SU-DHL-6 (cell line): ENCODE data around the gene LCK.
"Not testable (repeated sequence)": the region's sequence is repeated elsewhere in the genome, so short reads cannot be mapped to it uniquely, and the experiment has no call there.

Experiments used
- H2AFZ ChIP-seq: fragments of 200-600 bp; sonication (generic); 2 replicates; pipeline ENCODE4 v1.6.1; 2014; ENCODE audit warnings: low read depth, mild to moderate bottlenecking, moderate library complexity, mixed read lengths, antibody characterized with exemption, low read length; ENCODE audit not compliant: severe bottlenecking
- H3F3A ChIP-seq: fragments of 200-600 bp; shearing (Covaris generic); 2 replicates; pipeline ENCODE4 v1.6.0; 2016; ENCODE audit warnings: antibody characterized with exemption, mild to moderate bottlenecking; ENCODE audit not compliant: insufficient read depth
- H3K27ac ChIP-seq: fragments of 200-600 bp; sonication (generic); 2 replicates; pipeline ENCODE4 v1.5.1; 2016; ENCODE audit warnings: low read depth, mild to moderate bottlenecking, low read length, moderate library complexity, mixed read lengths
- H3K27me3 ChIP-seq: fragments of 200-600 bp; sonication (generic), shearing (Covaris generic); 2 replicates; pipeline ENCODE4 v1.6.0; 2014; ENCODE audit warnings: mild to moderate bottlenecking, low read length
- H3K36me3 ChIP-seq: fragments of 200-600 bp; sonication (generic); 2 replicates; pipeline ENCODE4 v1.6.1; 2014; ENCODE audit warnings: mild to moderate bottlenecking, low read length, mixed read lengths
- H3K4me2 ChIP-seq: fragments of 300-600, 200-600 bp; shearing (Covaris generic), sonication (generic); 2 replicates; pipeline ENCODE4 v1.6.0; 2014; ENCODE audit warnings: low read length, low read depth, mild to moderate bottlenecking; ENCODE audit not compliant: poor library complexity, severe bottlenecking
- H3K4me3 ChIP-seq: fragments of 200-600 bp; sonication (generic); 2 replicates; pipeline ENCODE4 v1.5.1; 2014; ENCODE audit warnings: antibody characterized with exemption, low read length, mild to moderate bottlenecking, mixed read lengths; ENCODE audit not compliant: insufficient read depth, poor library complexity, severe bottlenecking
- H3K79me2 ChIP-seq: fragments of 200-600 bp; sonication (generic); 2 replicates; pipeline ENCODE4 v1.6.1; 2014; ENCODE audit warnings: mild to moderate bottlenecking, low read length, moderate library complexity; ENCODE audit not compliant: insufficient read depth
- H3K9ac ChIP-seq: fragments of 200-600 bp; sonication (generic); 2 replicates; pipeline ENCODE4 v1.7.0; 2014; ENCODE audit warnings: mild to moderate bottlenecking, low read length
- H3K9me2 ChIP-seq: fragments of 200-600 bp; sonication (generic); replicated peaks from 2 replicates; pipeline ENCODE4 v1.6.1; 2014; ENCODE audit warnings: low read length; ENCODE audit not compliant: insufficient read depth
- H3K9me3 ChIP-seq: fragments of 200-600 bp; sonication (generic); 2 replicates; pipeline ENCODE4 v1.6.1; 2014; ENCODE audit warnings: low read length, mixed read lengths; ENCODE audit not compliant: insufficient read depth
- H4K20me1 ChIP-seq: fragments of 200-600 bp; sonication (generic); 2 replicates; pipeline ENCODE4 v1.6.1; 2014; ENCODE audit warnings: low read depth, mild to moderate bottlenecking, antibody characterized with exemption, low read length, moderate library complexity, mixed read lengths
- CTCF ChIP-seq: fragments of 200-600 bp; sonication (generic); IDR thresholded peaks from one replicate; pipeline ENCODE4 v1.5.1; 2017; ENCODE audit warnings: antibody characterized with exemption, mild to moderate bottlenecking, low read length, moderate library complexity; ENCODE audit not compliant: insufficient read depth, poor library complexity, severe bottlenecking
- EZH2phosphoT487 ChIP-seq: fragments of 200-600 bp; sonication (generic), shearing (Covaris generic); conservative IDR thresholded peaks from 2 replicates; pipeline ENCODE4 v1.6.1; 2018; ENCODE audit warnings: mild to moderate bottlenecking, antibody characterized with exemption, low read length, moderate library complexity, mixed read lengths

Gene LCK

GRCh38 chr1:32255072-32256071, 4.3 kb downstream of the LCK start:
- H3K9me3 ChIP-seq, result no peaks in the 10 kb centered on the region
- peaks cover 50% of the 10 kb centered on the region for H3K79me2 ChIP-seq
- peaks cover 74% of the 10 kb centered on the region for H3F3A ChIP-seq
- H3K27ac ChIP-seq, result peak overlapping the region; percentile 99
- H3K27me3 ChIP-seq, result no peaks in the 10 kb centered on the region
- no peaks in the 10 kb centered on the region for H3K9me2 ChIP-seq
- H3K4me3 ChIP-seq, result peak overlapping the region; percentile 25
- no peak overlapping the region for H2AFZ ChIP-seq
- TF ChIP-seq EZH2phosphoT487 (no peak), CTCF (no peak)
- peak overlapping the region; percentile 81 for H3K9ac ChIP-seq
- H4K20me1 ChIP-seq, result no peaks in the 10 kb centered on the region
- H3K36me3 ChIP-seq, result no peaks in the 10 kb centered on the region
- peak overlapping the region; percentile 84 for H3K4me2 ChIP-seq

DNA sequence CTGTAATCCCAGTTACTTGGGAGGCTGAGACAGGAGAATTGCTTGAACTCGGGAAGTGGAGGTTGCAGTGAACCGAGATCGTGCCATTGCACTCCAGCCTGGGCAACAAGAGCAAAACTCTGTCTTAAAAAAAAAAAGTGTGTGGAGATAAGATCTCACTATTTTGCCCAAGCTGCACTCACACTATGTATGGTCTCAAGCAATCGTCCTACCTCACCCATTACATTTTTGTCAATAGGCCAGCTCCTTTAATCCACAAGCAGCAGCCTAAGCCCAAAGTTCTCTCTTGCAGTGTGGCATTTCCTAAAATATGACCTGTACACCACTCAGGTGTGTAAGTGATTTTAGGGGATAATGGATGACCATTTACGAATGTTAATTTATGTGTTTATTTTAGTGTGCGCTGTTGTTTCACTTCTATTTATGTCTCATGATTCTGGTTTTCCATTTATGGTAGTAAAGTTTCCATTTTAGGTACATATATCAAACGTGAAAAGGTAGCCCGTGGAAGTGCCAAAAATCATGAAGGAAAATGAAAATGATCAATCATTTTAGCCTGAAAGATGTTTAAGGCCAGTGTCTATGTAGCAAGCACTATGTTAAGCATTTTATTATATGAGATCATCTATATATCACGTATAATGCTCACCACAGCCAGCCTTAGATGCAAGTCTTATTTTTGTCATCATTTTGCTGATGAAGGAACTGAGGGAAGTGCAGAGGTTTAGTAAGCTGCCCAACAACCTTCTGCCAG, 5.6 kb downstream of the LCK start:
- TF ChIP-seq CTCF (no peak), EZH2phosphoT487 (no peak)
- H4K20me1 ChIP-seq, result no peaks in the 10 kb centered on the region
- H3K9me2 ChIP-seq, result no peaks in the 10 kb centered on the region
- H3K27ac ChIP-seq, result peak overlapping the region; percentile 99
- H3K4me2 ChIP-seq, result peak overlapping the region; percentile 84
- H3K9ac ChIP-seq, result peak overlapping the region; percentile 81
- no peaks in the 10 kb centered on the region for H3K36me3 ChIP-seq
- H3K9me3 ChIP-seq, result no peaks in the 10 kb centered on the region
- no peaks in the 10 kb centered on the region for H3K27me3 ChIP-seq
- H3K79me2 ChIP-seq, result peaks cover 50% of the 10 kb centered on the region
- H2AFZ ChIP-seq, result no peak overlapping the region
- H3F3A ChIP-seq, result peaks cover 69% of the 10 kb centered on the region
- peak overlapping the region; percentile 5 for H3K4me3 ChIP-seq

DNA sequence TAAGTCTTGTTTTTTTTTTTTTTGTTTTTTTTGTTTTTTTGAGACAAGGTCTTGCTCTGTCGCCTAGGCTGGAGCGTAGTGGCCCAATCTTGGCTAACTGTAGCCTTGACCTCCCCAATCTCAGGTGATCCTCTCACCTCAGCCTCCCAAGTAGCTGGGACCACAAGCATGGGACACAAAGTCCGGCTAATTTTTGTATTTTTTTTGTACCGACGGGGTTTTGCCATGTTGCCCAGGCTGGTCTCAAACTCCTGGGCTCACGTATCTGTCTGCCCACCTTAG, 6.1 kb downstream of the LCK start:
- no peak for TF ChIP-seq CTCF
- TF ChIP-seq EZH2phosphoT487, result no peak
- H3K9me3 ChIP-seq, result no peaks in the 10 kb centered on the region
- H3F3A ChIP-seq, result peaks cover 65% of the 10 kb centered on the region
- H3K9ac ChIP-seq, result peak overlapping the region; percentile 81
- no peaks in the 10 kb centered on the region for H4K20me1 ChIP-seq
- peaks cover 45% of the 10 kb centered on the region for H3K79me2 ChIP-seq
- no peaks in the 10 kb centered on the region for H3K27me3 ChIP-seq
- H3K27ac ChIP-seq, result peak overlapping the region; percentile 99
- H3K9me2 ChIP-seq, result no peaks in the 10 kb centered on the region
- H3K4me3 ChIP-seq, result peak overlapping the region; percentile 5
- no peaks in the 10 kb centered on the region for H3K36me3 ChIP-seq
- no peak overlapping the region for H2AFZ ChIP-seq
- peak overlapping the region; percentile 84 for H3K4me2 ChIP-seq

DNA sequence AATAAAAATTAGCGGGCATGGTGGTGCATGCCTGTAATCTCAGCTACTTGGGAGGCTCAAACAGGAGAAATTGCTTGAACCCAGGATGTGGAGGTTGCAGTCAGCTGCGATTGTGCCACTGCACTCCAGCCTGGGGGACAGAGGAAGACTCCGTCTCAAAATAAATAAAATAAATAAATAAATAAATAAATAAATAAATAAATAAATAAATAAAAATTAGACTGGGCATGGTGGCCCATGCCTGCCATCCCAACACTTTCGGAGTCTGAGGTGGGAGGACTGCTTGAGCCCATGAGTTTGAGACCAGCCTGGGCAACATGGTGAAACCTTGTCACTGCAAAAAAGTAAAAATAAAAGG, 12.2 kb downstream of the LCK start:
- not testable (repeated sequence) for H2AFZ ChIP-seq, H3K36me3 ChIP-seq, H3K4me3 ChIP-seq, H4K20me1 ChIP-seq, H3K9me2 ChIP-seq, H3K27me3 ChIP-seq, H3K9me3 ChIP-seq
- H3K9ac ChIP-seq, result peak overlapping the region; percentile 19; the same call in 1 of the 2 replicates
- H3K4me2 ChIP-seq, result peak overlapping the region; percentile 63
- peaks cover 48% of the 10 kb centered on the region for H3F3A ChIP-seq
- peak overlapping the region; percentile 97 for H3K27ac ChIP-seq
- peaks cover 28% of the 10 kb centered on the region for H3K79me2 ChIP-seq
